Caco-2 (cell line): Measurements from ENCODE around the gene UBN1. TPM values are rescaled to one million over a fixed set of nuclear protein-coding genes. Genes with fewer than 3 reads are reported as not detected.
A peak's percentile ranks its signal among the peaks of the same experiment; 100 is the strongest.

Source experiments
- BruUV-seq: library from RNA; stranded (reverse); fragments of 400-500 nt; replicated peaks from 2 replicates; lab custom pipeline; 2021; lab: Mats Ljungman, UMichigan
- CTCF ChIA-PET: fragments of 300-600 bp; sonication (Branson Sonifier 250); formaldehyde crosslinking; loops from one replicate; lab custom pipeline; 2022; ENCODE audit warnings: antibody characterized with exemption; lab: Charles Lee
- POLR2A ChIA-PET: fragments of 300-600 bp; sonication (Branson Sonifier 250); formaldehyde crosslinking; loops from one replicate; lab custom pipeline; 2022; ENCODE audit warnings: antibody characterized with exemption; lab: Charles Lee
- DNase-seq, 2 experiments: peaks; one replicate each; pipeline versions ENCODE4 v3.0.0 to v3.0.0-alpha.2; 2020 to 2022
- H3K27me3 ChIP-seq: replicated peaks from 2 replicates; pipeline ENCODE4 v1.6.0; 2011; ENCODE audit warnings: low read length; ENCODE audit not compliant: control insufficient read depth, insufficient read depth
- H3K36me3 ChIP-seq: 2 replicates; pipeline ENCODE4 v1.5.1; 2011; ENCODE audit warnings: low read length; ENCODE audit not compliant: control insufficient read depth, insufficient read depth
- H3K4me1 ChIP-seq: fragments of 250-450 bp; sonication (Bioruptor Pico); 2 replicates; pipeline ENCODE4 v1.5.1; 2020; ENCODE audit warnings: mild to moderate bottlenecking
- H3K4me3 ChIP-seq: 2 replicates; pipeline ENCODE4 v1.5.1; 2011; ENCODE audit warnings: low read depth, mild to moderate bottlenecking, control low read depth, low read length
- H3K9me3 ChIP-seq: fragments of 250-450 bp; sonication (Bioruptor Pico); 2 replicates; pipeline ENCODE4 v1.5.1; 2020; ENCODE audit warnings: mild to moderate bottlenecking, moderate library complexity
- H3K27ac Mint-ChIP-seq: one replicate; pipeline ENCODE4 v1.8.0; 2022; ENCODE audit warnings: mixed read lengths; ENCODE audit not compliant: unreplicated experiment
- H3K27me3 Mint-ChIP-seq: one replicate; pipeline ENCODE4 v1.8.0; 2022; ENCODE audit warnings: mixed read lengths; ENCODE audit not compliant: insufficient read depth, unreplicated experiment
- H3K36me3 Mint-ChIP-seq: one replicate; pipeline ENCODE4 v1.8.0; 2022; ENCODE audit warnings: mild to moderate bottlenecking, mixed read lengths; ENCODE audit not compliant: insufficient read depth, unreplicated experiment
- H3K4me1 Mint-ChIP-seq: one replicate; pipeline ENCODE4 v1.8.0; 2022; ENCODE audit warnings: low read depth, mixed read lengths; ENCODE audit not compliant: unreplicated experiment
- H3K4me3 Mint-ChIP-seq: one replicate; pipeline ENCODE4 v1.8.0; 2022; ENCODE audit warnings: mild to moderate bottlenecking, moderate library complexity, mixed read lengths; ENCODE audit not compliant: unreplicated experiment
- H3K9me3 Mint-ChIP-seq: one replicate; pipeline ENCODE4 v1.8.0; 2022; ENCODE audit warnings: mixed read lengths; ENCODE audit not compliant: unreplicated experiment
- CTCF ChIP-seq, 2 experiments: fragments of 200-600 bp in 1 of 2; IDR thresholded peaks; 1 replicate in 1 of 2; 2 replicates in 1 of 2; pipeline versions ENCODE4 v1.5.1 to v1.8.0; 2011 to 2022; ENCODE audit warnings: antibody characterized with exemption in 1 of 2, control low read depth in 1 of 2, inconsistent platforms in 1 of 2, low read depth in 1 of 2, low read length in 1 of 2, mild to moderate bottlenecking in 1 of 2, moderate library complexity in 1 of 2; ENCODE audit not compliant: insufficient read depth in 1 of 2, severe bottlenecking in 1 of 2, unreplicated experiment in 1 of 2
- intact Hi-C: fragments of 100-400 bp; cut with micrococcal nuclease; formaldehyde crosslinking; loops from one replicate; pipeline ENCODE4 v1.10.0; 2022; ENCODE audit not compliant: unreplicated experiment
- total RNA-seq: library from RNA; stranded (reverse); gene quantifications from 2 replicates; pipeline ENCODE4 v1.2.3, GENCODE V29; 2022

The UBN1 gene
- total RNA-seq, 1 experiment from 2014 or later = 31.5 TPM

- H3K27ac Mint-ChIP-seq = no peak overlapping the region
- H3K36me3 Mint-ChIP-seq = peaks cover 78% of the 10 kb centered on the region
- intact Hi-C loops = no loop called here
- H3K4me1 Mint-ChIP-seq = no peaks in the 10 kb centered on the region
- H3K36me3 ChIP-seq = peaks cover 1% of the 10 kb centered on the region; the same call in 1 of the 2 replicates
- no TSS peak for BruUV-seq
- no peaks in the 10 kb centered on the region for H3K27me3 Mint-ChIP-seq
- no peaks in the 10 kb centered on the region for H3K9me3 ChIP-seq
- H3K27me3 ChIP-seq = no peaks in the 10 kb centered on the region
- H3K4me1 ChIP-seq = no peaks in the 10 kb centered on the region
- CTCF ChIA-PET = no interaction called here
- no peak for DNase-seq
- POLR2A ChIA-PET = interaction anchor here (1.0 kb wide), 1 partner anchor 78 kb away, joined by 3 read pairs; no protein-coding TSS in a partner anchor
- no peak overlapping the region for H3K4me3 Mint-ChIP-seq
- no peak for TF ChIP-seq CTCF (IDR thresholded peaks at IDR 0.05; ENCODE audit: insufficient read depth in 1 of 2, low read depth in 1 of 2, low read length in 1 of 2, severe bottlenecking in 1 of 2, unreplicated experiment in 1 of 2)
- no peaks in the 10 kb centered on the region for H3K9me3 Mint-ChIP-seq
- H3K4me3 ChIP-seq = no peak overlapping the region
Observed at GRCh38 chr16:4832698-4833343, 14.5 kb upstream of the UBN1 start.

DNA sequence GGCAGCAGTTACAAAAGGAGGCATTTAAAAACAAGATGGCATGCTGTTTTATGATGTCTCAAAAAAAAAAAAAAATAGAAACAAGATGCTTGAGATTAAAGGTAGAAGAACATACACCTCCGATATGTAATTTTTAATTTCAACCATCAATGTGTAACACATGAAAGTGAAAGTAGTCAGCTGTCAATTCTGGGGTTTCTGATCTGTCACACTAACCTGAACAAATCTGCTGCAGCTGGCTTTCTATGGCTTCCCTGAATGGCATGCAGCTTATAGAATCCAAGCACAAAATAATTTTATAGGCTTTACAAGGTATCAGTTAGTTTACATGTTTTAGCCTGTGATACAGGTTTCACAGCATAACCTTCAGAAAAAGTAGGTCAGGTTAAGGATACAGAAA is 13.7 kb upstream of the UBN1 start:
- Mint-ChIP-seq H3K4me1 (no peaks in the 10 kb centered on the region), H3K27ac (no peak overlapping the region), H3K9me3 (no peaks in the 10 kb centered on the region), H3K36me3 (peaks cover 78% of the 10 kb centered on the region), H3K27me3 (no peaks in the 10 kb centered on the region), H3K4me3 (no peak overlapping the region)
- ChIA-PET POLR2A (interaction anchor here (1.0 kb wide), 1 partner anchor 78 kb away, joined by 3 read pairs; no protein-coding TSS in a partner anchor), CTCF (interaction anchor here (0.6 kb wide), 1 partner anchor 115 kb away, joined by 3 read pairs; no protein-coding TSS in a partner anchor)
- DNase-seq = no peak
- no peak for TF ChIP-seq CTCF (IDR thresholded peaks at IDR 0.05; ENCODE audit: insufficient read depth in 1 of 2, low read depth in 1 of 2, low read length in 1 of 2, severe bottlenecking in 1 of 2, unreplicated experiment in 1 of 2)
- intact Hi-C loops = no loop called here
- no peaks in the 10 kb centered on the region for H3K9me3 ChIP-seq
- no peaks in the 10 kb centered on the region for H3K4me1 ChIP-seq
- no TSS peak for BruUV-seq
- no peak overlapping the region for H3K4me3 ChIP-seq
- no peaks in the 10 kb centered on the region; the same call in 1 of the 2 replicates for H3K36me3 ChIP-seq
- H3K27me3 ChIP-seq = no peaks in the 10 kb centered on the region

DNA sequence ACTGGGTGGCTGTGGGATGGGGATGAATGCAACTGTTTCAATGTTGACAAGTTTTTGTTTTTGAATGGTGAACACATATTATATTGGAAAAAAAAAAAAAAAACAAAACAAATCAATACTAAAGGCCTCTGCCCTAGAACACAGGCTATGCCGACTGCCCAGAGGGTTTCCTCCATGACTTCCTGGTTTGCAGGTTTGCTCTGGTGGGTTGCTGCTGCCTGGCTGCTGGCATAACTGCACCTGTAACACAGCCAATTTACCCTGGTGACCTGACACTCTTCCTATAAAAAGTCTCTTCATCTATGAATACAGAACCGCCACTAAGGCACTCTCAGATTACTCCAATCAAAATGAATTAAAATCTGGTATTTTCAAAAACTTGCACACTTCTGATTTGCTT is 10.6 kb upstream of the UBN1 start:
- Mint-ChIP-seq H3K27me3 (no peaks in the 10 kb centered on the region), H3K9me3 (no peaks in the 10 kb centered on the region), H3K4me3 (no peak overlapping the region), H3K27ac (peak overlapping the region; percentile 58), H3K36me3 (peaks cover 82% of the 10 kb centered on the region), H3K4me1 (no peaks in the 10 kb centered on the region)
- Histone ChIP-seq H3K9me3 (no peaks in the 10 kb centered on the region), H3K36me3 (no peaks in the 10 kb centered on the region; the same call in none of the 2 replicates), H3K27me3 (no peaks in the 10 kb centered on the region), H3K4me1 (no peaks in the 10 kb centered on the region), H3K4me3 (no peak overlapping the region)
- intact Hi-C loops = no loop called here
- DNase-seq = no peak
- no TSS peak for BruUV-seq
- ChIA-PET POLR2A (no interaction called here), CTCF (no interaction called here)
- TF ChIP-seq CTCF (IDR thresholded peaks at IDR 0.05; ENCODE audit: insufficient read depth in 1 of 2, low read depth in 1 of 2, low read length in 1 of 2, severe bottlenecking in 1 of 2, unreplicated experiment in 1 of 2) = no peak
